Measurements from ENCODE around the gene SNTG2. TPM values are rescaled to one million over a fixed set of nuclear protein-coding genes. Genes with fewer than 3 reads are reported as not detected.
"Not testable (repeated sequence)": the region's sequence is repeated elsewhere in the genome, so short reads cannot be mapped to it uniquely, and the experiment has no call there.

Gene SNTG2
- total RNA-seq, 8 experiments from 2014 or later: 0.21 to 2.8 (median 1.1) TPM

GRCh38 chr2:1101011-1101782 is 150.5 kb downstream of the SNTG2 start:
- in situ Hi-C loops (cut with MboI; ENCODE audit: low pct_unique_long_range_greater_than_20kb in 2 of 9, low sequenced_read_pairs in 9 of 9, unreplicated experiment in 9 of 9): no loop called here
- no peak overlapping the region for H3K27ac ChIP-seq
- no peak overlapping the region for H3K4me3 ChIP-seq
- H3K4me1 ChIP-seq (replicated peaks in 1 of 2): peaks cover 0 to 2% of the 10 kb centered on the region in 2 donors
- ATAC-seq (replicated peaks in 6 of 8): peak in 3 of 8 experiments; percentile 34 to 81 (median 70)
- WGBS, 10 experiments: 60 to 100% (median 95%) methylated on average over 2 to 5 of the region's 10 CpGs; no CpG with 5 or more reads in 2 of the 10 experiments

- H3K27ac ChIP-seq: no peak overlapping the region
- 45 to 100% (median 82%) methylated on average over 2 to 13 of the region's 16 CpGs; no CpG with 5 or more reads in 1 of the 10 experiments for WGBS, 10 experiments
- peak in 2 of 8 experiments; percentile 15 to 68 for ATAC-seq (replicated peaks in 6 of 8)
- H3K4me3 ChIP-seq: no peak overlapping the region
- peaks cover 0 to under 1% of the 10 kb centered on the region in 2 donors for H3K4me1 ChIP-seq (replicated peaks in 1 of 2)
- in situ Hi-C loops (cut with MboI; ENCODE audit: low pct_unique_long_range_greater_than_20kb in 2 of 9, low sequenced_read_pairs in 9 of 9, unreplicated experiment in 9 of 9): no loop called here
Measured at GRCh38 chr2:1101982-1102590, 151.4 kb downstream of the SNTG2 start.

DNA sequence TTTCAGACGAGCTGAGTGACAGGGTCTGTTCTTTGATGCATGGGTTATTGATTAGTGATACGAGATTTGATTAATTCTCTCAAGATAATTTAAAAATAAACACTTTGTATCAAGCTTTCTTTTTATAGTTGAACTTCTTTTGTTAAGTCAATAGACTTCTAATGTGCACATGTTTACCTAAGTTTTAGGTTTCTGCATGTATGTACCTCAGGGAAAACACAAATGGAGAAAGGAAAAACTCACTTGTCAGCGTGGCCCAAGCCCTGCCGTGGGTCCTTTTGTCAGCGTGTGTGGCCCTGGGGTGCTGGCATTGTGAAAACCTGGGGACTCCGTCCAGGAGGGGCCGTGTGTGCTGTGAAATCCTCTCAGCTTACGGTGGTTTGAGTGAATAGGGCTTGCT is 153.7 kb downstream of the SNTG2 start:
- Histone ChIP-seq H3K4me1 (replicated peaks in 1 of 2) (no peaks in the 10 kb centered on the region), H3K27ac (no peak overlapping the region), H3K4me3 (no peak overlapping the region)
- in situ Hi-C loops (cut with MboI; ENCODE audit: low pct_unique_long_range_greater_than_20kb in 2 of 9, low sequenced_read_pairs in 9 of 9, unreplicated experiment in 9 of 9): no loop called here
- WGBS, 10 experiments: 33 to 100% (median 67%) methylated on average over 1 to 8 of the region's 8 CpGs; no CpG with 5 or more reads in 1 of the 10 experiments
- no peak for ATAC-seq (replicated peaks in 6 of 8)

DNA sequence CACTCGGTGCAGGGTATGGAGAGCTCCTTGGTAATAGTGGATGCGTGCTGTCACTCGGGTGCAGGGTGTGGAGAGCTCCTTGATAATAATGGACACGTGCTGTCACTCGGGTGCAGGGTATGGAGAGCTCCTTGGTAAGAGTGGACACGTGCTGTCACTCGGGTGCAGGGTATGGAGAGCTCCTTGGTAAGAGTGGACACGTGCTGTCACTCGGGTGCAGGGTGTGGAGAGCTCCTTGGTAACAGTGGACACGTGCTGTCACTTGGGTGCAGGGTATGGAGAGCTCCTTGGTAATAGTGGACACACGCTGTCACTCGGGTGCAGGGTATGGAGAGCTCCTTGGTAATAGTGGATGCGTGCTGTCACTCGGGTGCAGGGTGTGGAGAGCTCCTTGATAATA is 155.7 kb downstream of the SNTG2 start:
- in situ Hi-C loops (cut with MboI; ENCODE audit: low pct_unique_long_range_greater_than_20kb in 2 of 9, low sequenced_read_pairs in 9 of 9, unreplicated experiment in 9 of 9): not testable (repeated sequence)
- no CpG with 5 or more reads among the region's 14 CpGs for WGBS, 10 experiments

GRCh38 chr2:1115843-1116539 is 165.3 kb downstream of the SNTG2 start:
- Histone ChIP-seq H3K27ac (no peak overlapping the region), H3K4me3 (no peak overlapping the region), H3K4me1 (replicated peaks in 1 of 2) (peaks cover 0 to under 1% of the 10 kb centered on the region in 2 donors)
- ATAC-seq (replicated peaks in 6 of 8): no peak
- WGBS, 10 experiments: 20 to 94% (median 76%) methylated on average over 2 to 11 of the region's 12 CpGs; no CpG with 5 or more reads in 2 of the 10 experiments
- in situ Hi-C loops (cut with MboI; ENCODE audit: low pct_unique_long_range_greater_than_20kb in 2 of 9, low sequenced_read_pairs in 9 of 9, unreplicated experiment in 9 of 9): no loop called here

More for the DNA sequence above, 155.7 kb downstream of the SNTG2 start:
- not testable (repeated sequence) for H3K4me3 ChIP-seq; H3K27ac ChIP-seq; ATAC-seq (replicated peaks in 6 of 8); H3K4me1 ChIP-seq (replicated peaks in 1 of 2)

- ATAC-seq (replicated peaks in 6 of 8): no peak
- WGBS, 10 experiments: 31 to 100% (median 92%) methylated on average over 1 to 5 of the region's 5 CpGs; no CpG with 5 or more reads in 6 of the 10 experiments
- in situ Hi-C loops (cut with MboI; ENCODE audit: low pct_unique_long_range_greater_than_20kb in 2 of 9, low sequenced_read_pairs in 9 of 9, unreplicated experiment in 9 of 9): no loop called here
- Histone ChIP-seq H3K4me1 (replicated peaks in 1 of 2) (no peaks in the 10 kb centered on the region), H3K27ac (no peak overlapping the region), H3K4me3 (no peak overlapping the region)
Measured at GRCh38 chr2:1117569-1117968, 166.9 kb downstream of the SNTG2 start.

DNA sequence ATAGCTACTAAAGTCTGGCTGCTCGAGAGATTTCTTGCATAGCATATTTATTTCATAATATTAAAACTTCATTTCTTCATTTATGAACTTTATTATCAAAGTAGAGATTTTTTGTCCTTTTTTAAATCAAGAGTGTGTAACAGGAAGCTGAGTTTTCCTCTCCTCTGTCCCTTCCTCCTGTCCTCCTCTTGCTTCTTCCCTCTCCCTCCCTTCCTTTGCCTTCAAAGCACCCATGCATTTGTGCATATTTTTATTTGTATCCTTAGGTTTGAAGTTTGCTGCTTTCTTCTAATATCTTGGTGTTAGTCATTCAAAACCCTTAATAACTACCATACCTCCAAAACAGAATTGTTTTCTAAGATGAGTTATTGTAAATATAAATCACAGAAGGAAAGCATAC is 174.6 kb downstream of the SNTG2 start:
- Histone ChIP-seq H3K4me1 (replicated peaks in 1 of 2) (no peaks in the 10 kb centered on the region), H3K4me3 (no peak overlapping the region), H3K27ac (no peak overlapping the region)
- ATAC-seq (replicated peaks in 6 of 8): peak in 3 of 8 experiments; percentile 56 to 70 (median 60)
- in situ Hi-C loops (cut with MboI; ENCODE audit: low pct_unique_long_range_greater_than_20kb in 2 of 9, low sequenced_read_pairs in 9 of 9, unreplicated experiment in 9 of 9): loop anchor here in 2 of 9 experiments (25.0 kb wide), 1 partner anchor 163 kb away; the partner anchor contains the start of gene SNTG2 (in 2 of the 2)
- 0 to 100% (median 50%) methylated on average over 1 of the region's 1 CpG; no CpG with 5 or more reads in 1 of the 10 experiments for WGBS, 10 experiments

DNA sequence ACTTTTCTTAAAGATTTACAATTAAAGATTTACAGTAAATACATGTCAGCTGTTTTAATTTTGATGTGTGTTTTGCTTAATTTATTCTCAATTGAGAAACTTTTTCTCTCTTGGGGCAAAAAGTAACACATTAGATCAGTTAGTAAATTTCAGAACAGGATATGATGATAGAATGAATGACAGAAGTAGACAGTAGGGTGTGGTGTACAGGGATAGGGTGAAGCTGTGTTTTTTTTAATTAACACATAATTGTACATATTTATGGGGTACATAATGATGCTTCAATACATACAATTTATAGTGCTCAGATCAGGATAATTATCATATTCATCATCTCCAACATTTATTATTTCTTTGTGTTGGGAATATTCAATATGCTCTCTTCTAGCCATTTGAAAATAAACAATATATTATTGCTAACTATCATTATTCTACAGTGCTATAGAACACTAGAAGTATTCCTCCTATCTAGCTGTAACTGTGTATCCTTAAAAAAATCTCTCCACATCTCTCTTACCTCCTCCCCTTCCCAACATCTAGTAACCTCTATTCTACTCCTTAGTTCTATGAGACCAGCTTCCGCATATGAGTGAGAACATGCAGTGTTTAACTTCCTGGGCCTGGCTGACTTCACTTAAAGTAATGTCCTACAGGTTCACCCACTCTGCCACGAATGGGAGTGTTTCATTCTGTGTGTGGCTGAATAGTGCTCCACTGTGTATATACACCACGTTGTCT is 175.2 kb downstream of the SNTG2 start:
- in situ Hi-C loops (cut with MboI; ENCODE audit: low pct_unique_long_range_greater_than_20kb in 2 of 9, low sequenced_read_pairs in 9 of 9, unreplicated experiment in 9 of 9): loop anchor here in 2 of 9 experiments (25.0 kb wide), 1 partner anchor 164 kb away; the partner anchor contains the start of gene SNTG2 (in 2 of the 2)
- peak in 3 of 8 experiments; percentile 75 to 85 (median 78) for ATAC-seq (replicated peaks in 6 of 8)
- no peak overlapping the region for H3K4me3 ChIP-seq
- no peaks in the 10 kb centered on the region for H3K4me1 ChIP-seq (replicated peaks in 1 of 2)
- no peak overlapping the region for H3K27ac ChIP-seq
- WGBS, 10 experiments: 0 to 94% (median 74%) methylated on average over 1 to 3 of the region's 3 CpGs; no CpG with 5 or more reads in 2 of the 10 experiments

DNA sequence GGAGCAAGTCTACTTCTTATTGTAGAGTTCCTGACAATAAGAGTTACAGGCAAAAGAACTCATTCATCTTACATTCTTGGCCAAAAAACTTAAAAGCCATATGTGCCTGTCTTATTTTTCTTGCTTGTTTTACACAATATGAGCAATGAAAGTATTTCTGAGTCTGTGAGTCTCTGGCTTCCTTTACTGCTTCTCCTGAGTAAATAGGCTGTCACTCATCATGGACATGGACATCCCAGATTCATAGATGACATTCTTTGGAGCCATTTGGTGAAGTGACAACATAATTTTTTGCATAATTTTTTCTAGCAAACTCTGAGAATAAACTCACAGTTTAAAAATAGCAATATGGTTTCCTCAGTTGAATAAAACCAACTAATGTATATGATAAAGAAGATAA is 179.3 kb downstream of the SNTG2 start:
- in situ Hi-C loops (cut with MboI; ENCODE audit: low pct_unique_long_range_greater_than_20kb in 2 of 9, low sequenced_read_pairs in 9 of 9, unreplicated experiment in 9 of 9): loop anchor here in 2 of 9 experiments (25.0 kb wide), 1 partner anchor 168 kb away; the partner anchor contains the start of gene SNTG2 (in 2 of the 2)
- H3K4me3 ChIP-seq: no peak overlapping the region
- no peak for ATAC-seq (replicated peaks in 6 of 8)
- H3K4me1 ChIP-seq (replicated peaks in 1 of 2): no peaks in the 10 kb centered on the region
- no peak overlapping the region for H3K27ac ChIP-seq

DNA sequence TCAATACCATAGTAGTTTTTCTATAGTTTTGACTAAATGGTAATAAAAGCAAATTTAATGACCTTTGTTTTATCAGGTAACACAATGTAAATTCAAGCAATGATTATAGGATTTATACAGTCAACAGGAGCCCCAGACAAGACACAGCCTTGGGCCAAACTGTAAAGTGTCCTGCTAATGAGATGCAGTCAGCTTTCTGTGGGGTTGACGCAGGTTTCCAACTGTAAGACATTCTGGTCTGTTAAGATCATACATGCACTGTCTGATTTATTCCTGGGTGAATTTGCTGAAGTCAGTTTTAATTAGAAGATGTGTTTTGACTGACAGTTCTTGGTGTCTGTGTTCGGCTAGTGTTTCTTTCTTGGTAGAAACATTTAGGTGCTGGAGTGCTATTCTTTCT is 180.3 kb downstream of the SNTG2 start:
- WGBS, 10 experiments: 52 to 100% (median 85%) methylated on average over 1 to 2 of the region's 2 CpGs; no CpG with 5 or more reads in 4 of the 10 experiments
- no peaks in the 10 kb centered on the region for H3K4me1 ChIP-seq (replicated peaks in 1 of 2)
- in situ Hi-C loops (cut with MboI; ENCODE audit: low pct_unique_long_range_greater_than_20kb in 2 of 9, low sequenced_read_pairs in 9 of 9, unreplicated experiment in 9 of 9): loop anchor here in 2 of 9 experiments (25.0 kb wide), 1 partner anchor 169 kb away; the partner anchor contains the start of gene SNTG2 (in 2 of the 2)
- ATAC-seq (replicated peaks in 6 of 8): peak in 2 of 8 experiments; percentile 10 to 62
- no peak overlapping the region for H3K27ac ChIP-seq
- no peak overlapping the region for H3K4me3 ChIP-seq

DNA sequence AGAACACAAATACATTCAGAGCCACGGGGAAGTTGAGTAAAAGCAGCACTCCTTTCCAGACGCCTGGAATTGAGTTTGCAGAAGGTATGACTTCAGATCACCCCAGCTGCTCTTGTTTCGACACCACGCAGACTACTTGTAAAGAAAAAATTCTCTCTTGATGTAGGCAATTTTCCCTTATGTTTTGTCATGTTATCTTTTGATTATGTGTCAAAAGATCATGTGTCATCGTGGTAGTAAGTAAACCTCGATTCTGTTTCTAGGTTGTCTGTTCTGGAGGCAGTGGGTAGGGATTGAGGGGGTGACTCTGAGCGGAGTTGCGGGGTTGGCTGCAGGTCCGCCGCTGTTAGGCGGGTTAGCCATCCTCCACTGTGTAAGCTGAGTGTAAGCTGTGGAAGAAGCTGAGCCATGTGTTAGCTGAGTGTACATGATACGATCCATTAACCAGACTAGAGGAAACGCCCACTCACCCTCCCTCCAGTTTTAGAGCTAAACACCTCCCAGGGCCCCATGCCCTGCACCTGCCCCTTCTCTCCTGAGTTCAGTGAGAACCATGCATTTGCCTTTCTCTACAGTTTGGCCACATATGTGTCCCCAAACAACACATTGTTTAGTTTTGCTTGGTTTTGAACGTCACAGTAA is 181.8 kb downstream of the SNTG2 start:
- in situ Hi-C loops (cut with MboI; ENCODE audit: low pct_unique_long_range_greater_than_20kb in 2 of 9, low sequenced_read_pairs in 9 of 9, unreplicated experiment in 9 of 9): loop anchor here in 2 of 9 experiments (25.0 kb wide), 1 partner anchor 170 kb away; the partner anchor contains the start of gene SNTG2 (in 2 of the 2)
- 4 to 100% (median 90%) methylated on average over 1 to 8 of the region's 14 CpGs; no CpG with 5 or more reads in 3 of the 10 experiments for WGBS, 10 experiments
- no peaks in the 10 kb centered on the region for H3K4me1 ChIP-seq (replicated peaks in 1 of 2)

More for the DNA sequence above, 181.8 kb downstream of the SNTG2 start:
- Histone ChIP-seq H3K4me3 (no peak overlapping the region), H3K27ac (no peak overlapping the region)
- peak in 7 of 8 experiments; percentile 32 to 67 (median 54) for ATAC-seq (replicated peaks in 6 of 8)
